IPS-NIHi7 (cell line): Measurements from ENCODE around the gene GSTO2.

Experiments
- DNase-seq: peaks from one replicate; pipeline ENCODE4 v3.0.0; 2012; ENCODE audit warnings: mixed read lengths; ENCODE audit errors: extremely low spot score

The GSTO2 gene

DNA sequence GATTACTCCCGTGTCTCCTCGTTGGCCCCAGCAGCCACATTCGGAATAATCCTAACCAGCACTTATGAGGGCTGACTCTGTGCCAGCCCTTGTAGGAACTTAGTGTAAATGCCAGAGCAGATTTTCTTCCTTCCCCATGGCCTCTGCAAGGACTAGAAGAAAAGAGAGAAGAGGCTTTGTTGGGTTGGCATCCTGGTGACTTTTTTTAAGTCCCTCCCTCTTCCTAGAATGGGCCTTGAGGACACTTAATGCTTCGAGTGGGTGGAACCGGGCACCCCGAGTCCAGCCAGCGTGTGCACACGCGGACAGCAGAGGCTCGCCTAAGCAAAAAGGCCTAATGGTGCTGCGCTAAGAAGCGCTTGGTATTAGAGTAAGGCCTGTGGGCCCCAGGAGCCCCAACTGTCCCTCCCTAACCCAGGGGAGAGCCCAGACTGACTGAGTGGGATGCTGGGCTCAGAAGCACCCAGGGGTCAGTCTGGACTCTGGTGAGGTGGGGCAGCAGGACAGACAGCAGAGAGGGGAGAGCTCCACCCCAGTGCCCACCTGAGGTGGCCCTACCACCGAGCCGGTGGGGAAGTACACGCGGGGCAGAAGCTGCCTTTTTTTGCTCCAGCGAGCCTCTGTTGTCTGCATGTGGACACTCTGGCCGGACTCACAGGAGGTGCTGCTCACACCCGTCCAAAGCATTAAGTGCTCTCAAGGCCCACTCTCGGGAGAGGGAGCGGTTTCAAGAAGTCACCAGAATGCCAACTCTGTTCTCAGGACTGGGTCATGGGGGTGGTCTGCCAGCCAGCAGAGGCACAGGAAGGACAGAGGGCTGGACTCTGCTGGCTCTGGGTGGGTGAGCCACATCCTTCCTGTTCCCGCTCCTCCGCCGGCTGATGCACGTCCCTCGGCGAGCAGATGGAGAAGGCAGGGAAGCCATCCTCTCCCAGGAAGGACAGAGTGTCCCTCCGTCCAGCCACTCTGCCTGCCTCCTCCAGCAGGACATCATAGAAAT, 56.8 kb downstream of the GSTO2 start:
- DNase-seq, result no peak

DNA sequence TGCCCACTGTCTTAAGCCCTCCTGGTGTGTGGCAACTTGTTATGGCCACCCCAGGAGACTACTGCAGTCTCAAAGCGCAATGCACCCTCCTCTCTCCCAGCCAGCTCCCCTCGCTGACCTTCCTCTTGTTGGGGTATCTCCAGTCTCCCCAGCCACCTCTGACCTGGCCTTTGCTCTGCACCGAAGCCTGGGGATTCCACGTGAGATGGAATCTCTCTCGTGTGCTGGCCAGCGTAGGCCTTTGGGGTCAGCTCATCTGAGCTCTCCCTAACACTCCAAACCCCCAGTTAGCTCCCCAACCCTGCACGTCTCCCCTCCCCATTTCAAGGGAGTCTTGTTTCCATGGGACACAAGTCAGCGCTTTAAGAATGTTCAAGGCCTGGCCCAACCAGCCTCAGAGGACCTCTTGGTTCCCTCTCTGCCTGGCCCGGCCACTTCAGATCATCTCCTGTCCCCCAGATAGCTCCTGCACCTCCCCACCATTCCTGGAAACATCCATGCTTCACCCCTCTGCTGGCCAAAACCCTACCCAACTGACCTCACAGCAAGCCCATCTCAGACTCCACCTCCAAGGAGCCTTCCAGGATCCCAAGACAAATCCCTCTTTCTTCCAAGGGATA, 58.1 kb downstream of the GSTO2 start:
- DNase-seq, result no peak

DNA sequence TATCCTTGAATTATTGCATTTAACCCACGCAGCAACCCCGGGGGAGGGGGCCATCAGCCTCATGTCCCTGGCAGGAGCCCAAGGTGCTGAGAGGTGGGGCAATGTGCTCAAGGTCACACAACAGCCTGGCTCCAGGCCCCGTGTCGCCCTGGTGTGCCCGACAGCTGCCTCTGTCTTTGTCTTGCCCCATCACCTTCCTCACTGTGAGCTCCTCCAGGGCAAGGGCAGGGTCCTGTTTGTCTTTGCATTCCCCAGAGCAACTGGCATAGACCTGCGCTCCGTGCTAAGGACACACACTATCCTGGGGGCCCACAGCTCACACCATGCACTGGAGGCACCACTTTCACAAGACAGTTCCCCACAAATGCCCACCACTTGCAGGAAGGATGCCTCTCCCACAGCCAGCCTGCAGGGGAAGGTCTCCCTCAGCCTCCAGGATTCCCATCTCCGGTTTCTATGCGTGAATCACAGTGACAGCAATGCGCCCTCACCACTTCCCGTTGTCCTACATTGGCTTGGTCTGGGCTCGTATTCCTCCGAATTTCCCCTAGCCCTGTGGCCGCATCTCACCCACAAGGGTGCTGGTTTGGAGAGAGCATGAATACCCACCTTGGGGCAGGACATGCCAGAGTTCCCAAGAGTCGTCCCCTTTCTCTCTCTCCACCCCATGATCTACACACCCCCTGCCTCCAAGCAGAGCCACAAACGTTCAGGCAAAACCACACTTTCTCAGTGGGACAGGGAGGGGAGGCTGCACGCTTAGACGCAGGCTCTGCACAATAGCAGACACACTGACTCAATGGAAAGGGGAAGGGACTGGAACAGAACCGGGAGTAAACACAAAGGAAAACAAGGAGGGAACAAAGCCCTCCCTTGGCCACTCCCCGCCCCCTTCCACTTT, 59.0 kb downstream of the GSTO2 start:
- DNase-seq, result no peak

DNA sequence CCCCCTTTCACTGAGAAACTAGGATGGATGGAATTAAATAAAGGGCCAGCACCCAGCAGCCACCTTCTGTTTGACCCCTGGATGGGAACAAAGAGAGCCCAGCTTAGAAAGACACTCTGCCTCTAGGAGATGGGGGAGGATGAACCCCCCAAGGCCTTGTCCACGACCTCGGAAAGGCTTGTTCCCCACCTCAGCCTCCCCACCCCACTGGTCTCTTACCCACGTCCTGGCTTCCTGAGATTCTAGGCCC, 59.6 kb downstream of the GSTO2 start:
- DNase-seq, result no peak

DNA sequence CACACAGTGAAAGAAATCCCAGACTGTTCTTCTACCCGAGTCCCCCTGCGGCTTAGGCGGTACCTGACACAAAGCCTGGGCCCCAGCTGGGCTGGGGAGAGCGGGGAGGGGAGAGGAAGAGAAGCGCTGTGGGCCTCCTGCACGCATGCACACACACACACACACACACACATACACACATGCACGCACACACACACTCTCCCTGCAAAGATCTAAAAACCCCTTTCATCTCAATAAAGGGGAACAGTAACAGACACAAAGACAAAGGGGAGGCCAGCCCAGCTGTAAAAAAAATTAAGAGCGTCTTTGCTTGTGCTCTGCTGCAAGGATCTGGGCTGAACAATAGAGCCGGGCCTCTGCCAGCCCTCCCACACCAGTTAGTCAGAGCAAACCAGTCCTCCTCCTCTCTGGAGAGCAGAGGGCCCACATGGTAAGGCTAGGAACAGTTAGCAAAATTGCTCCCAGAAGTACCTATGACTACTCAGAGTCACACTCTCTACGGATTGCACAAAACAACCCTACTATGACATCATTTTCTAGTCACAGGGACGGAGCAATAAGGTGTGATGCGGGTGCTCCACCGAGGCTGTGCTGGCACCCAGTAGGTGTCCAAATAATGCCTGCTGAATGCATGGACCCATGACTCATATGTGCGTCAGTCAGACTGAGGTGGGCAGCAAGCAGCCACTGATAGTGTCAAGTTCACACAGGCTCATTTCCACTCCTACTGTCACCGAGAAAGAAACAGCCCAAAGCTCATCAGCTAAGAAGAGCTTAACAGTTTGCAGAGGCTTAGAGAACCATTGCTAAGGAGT, 60.1 kb downstream of the GSTO2 start:
- no peak for DNase-seq

DNA sequence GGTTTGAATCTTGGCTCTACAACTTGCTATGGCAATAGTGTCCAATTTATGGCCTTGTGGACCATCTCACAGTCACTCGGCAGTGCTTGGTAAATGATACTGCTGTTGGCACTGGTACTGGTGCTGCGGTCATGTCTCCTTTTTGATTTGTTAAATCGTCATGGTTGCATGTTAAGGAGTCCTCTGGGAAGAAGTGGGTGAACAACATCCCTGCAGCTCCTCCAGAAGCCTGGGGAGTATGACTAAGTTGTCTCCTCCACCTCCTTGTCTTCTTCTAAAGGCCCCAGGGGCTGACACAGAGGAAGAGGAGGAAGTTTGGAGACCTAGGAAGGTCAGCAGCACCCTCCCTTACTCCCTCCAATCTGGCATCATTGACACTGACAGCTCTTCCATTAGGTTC, 60.8 kb downstream of the GSTO2 start:
- no peak for DNase-seq

DNA sequence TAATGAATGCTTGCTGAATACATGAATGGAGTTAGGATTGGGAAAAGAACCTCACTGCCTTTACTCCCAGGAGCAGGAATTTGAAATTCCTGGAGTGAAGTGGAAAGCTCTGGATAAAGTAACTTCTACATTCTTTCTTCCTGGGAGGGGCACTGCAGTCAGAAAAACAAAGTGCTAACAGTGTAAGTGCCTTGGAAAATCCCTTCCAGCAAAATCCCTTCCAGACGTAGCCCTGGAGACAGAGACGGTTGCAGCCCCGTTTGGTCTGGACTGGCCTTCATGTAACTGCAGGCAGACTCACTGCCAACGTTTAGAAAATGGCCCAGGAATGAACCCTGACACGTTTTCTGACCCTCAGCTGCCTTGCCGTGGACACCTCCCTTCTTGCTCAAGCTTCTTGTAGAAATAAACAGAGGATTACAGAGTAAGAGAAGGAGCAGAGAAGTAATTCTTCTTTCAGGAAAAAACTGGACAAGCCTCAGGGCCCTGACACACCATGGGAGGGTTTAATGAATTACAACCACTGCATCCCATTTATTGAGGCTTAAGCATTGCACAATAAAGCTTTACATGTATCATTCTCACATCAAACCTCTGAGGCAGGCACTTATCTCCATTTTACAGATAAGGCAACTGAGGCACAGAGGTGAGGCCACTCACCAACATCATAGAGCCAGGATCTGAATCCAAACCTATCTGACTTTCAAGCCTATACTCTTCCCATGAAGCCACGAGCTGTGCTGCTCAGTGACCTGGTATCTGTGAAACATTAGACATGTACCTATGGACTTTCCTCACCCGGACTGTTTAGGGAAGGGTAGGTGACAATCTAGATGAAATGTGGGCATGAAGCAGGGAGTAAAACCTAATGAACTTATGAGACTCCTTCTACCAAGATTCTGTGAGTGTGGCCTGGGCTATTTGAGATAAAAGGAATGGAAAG, 61.5 kb downstream of the GSTO2 start:
- no peak for DNase-seq

DNA sequence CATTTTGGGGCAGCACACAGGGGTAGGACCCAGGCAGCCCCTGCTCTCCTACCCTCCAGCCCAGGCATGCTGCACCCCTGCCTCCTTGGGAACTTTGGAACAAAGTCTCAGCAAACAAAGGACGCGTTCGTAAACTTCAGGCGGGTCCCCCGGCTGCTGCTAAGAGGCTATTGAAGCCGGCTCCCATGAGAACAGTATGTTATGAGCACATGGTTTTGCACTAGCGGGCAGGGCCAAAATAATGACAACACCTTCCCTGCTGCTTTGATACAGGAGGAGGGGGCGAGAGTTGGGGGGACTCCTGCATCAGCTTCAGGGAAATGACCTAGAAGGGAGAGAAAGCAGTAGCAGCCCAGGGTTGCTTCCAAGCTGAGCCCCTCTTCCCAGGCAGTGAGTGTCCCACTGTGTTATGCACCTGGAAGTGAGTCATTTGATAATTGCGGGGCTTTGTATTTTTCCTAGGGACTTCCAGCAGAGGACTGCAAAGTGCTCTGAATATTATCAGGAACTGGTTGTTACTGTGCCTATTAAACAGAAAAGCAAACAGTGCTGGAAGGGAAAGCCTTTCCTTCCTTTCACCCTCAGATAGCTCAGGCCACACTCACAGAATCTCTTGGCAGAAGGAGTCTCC, 62.3 kb downstream of the GSTO2 start:
- DNase-seq, result peak; percentile 54

DNA sequence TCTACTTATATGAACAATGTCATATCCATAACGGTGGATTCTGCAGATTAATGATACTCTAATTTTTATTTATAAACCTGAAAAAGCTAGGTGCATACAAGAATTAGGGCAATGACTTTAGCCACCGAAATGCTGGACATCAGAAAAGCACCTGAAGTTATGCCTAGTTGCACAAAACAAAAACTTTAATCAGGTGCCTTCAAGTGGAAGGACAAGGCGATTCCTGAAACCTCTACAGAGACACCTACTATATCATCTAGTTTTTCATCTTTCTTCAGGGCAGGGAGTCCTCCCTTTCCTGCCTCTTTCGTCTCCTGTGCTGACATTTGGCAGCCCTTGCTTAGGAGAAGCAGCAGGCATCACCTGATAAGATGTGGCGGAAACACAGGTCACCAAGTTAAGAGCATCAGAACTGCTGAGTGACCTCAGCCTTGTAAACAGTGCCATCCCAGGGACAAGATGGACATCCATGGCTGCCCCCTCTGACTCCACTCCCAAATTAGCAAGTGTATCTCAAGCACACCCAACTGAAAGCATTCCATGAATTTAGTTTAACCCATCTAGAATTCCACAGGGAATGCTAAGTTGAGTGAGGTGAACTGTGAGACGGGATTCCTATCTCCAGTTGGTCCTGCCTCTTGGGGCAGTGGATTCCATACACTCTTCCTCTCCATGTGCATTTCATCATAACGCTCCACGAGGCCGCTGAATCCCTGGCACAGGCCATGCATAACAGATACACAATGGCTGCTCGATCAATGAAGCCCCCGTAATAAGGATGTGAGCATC, 63.5 kb downstream of the GSTO2 start:
- no peak for DNase-seq

DNA sequence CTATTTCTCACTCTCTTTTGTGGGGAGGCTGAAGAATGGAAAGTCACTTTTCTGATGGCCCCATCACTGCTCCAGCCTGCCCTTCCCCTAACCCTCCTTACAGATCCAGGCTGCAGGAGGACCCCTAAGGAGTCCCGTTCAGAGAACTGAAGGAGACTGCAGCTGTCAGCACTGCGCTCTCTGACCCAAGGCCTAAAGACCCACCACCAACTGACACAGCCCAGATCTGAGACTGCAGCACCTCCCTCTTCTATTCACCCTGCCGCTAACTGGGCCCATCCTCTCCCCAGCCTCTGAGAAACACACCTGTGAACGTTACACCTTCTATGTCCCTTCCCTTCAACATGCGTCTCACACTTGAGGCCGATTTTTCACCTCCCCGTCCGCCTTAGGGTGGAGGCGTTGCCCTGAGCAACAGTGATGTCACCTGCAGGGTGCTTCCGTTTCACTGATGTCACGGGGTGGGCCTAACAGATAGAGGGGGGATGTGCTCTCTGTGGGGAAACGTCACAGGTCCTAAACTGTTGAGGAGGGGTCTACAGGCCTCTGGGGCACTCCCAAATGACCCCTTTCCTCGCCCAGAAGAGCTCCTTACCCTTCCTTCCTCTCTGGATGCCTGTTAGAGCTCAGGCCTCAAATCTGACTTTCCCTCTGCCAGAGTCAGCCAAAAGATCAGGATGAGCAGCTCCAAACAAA, 64.2 kb downstream of the GSTO2 start:
- DNase-seq, result no peak

DNA sequence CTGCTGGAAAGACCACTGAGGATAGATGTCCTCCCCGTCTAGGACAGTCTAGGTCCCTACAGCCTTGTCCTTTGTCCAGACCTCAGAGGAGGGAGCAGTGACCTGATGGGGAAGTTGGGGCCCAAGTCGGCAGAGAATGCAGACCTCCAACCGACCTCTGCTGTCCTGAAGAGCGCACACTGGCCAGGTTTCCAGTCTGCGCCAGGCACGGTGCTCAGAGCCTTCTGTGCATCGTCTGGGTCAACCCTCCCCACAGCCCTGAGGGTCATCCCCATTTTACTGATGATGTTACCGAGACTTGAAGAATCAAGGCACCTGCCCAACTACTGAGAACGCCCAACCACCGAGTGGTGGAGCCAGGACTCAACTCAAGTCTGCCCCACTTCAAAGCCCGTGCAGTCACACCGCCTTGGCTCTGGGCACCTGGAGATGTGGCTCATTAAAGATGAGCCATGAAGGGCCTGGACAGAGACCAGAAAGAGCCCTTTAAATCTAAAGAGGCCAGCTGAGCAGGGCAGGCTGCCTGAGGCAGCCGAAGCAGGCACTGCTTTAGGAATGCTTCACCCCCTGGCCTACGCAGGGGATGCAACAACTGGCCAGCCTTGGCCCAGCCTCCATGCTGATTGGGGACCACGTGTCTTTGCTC, 64.9 kb downstream of the GSTO2 start:
- DNase-seq, result no peak

DNA sequence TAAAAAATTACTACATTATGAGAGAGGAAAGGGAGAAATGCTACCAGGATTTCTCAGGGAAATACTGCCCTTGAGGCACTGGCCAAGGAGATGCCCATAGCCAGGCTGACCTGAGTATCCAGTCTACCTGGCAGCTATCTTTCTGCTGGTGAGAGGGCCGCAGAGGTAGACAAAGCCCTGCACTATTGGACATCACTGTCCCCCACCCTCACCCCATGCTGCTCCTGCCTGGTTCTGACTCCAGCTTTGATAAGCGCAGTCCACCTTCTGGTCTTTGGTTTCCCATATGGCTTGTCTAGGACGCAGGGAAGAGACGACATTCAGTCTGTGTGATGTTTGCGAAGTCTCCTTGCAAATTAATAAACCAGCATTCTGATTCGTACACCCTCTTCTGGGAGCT, 65.6 kb downstream of the GSTO2 start:
- DNase-seq, result no peak

DNA sequence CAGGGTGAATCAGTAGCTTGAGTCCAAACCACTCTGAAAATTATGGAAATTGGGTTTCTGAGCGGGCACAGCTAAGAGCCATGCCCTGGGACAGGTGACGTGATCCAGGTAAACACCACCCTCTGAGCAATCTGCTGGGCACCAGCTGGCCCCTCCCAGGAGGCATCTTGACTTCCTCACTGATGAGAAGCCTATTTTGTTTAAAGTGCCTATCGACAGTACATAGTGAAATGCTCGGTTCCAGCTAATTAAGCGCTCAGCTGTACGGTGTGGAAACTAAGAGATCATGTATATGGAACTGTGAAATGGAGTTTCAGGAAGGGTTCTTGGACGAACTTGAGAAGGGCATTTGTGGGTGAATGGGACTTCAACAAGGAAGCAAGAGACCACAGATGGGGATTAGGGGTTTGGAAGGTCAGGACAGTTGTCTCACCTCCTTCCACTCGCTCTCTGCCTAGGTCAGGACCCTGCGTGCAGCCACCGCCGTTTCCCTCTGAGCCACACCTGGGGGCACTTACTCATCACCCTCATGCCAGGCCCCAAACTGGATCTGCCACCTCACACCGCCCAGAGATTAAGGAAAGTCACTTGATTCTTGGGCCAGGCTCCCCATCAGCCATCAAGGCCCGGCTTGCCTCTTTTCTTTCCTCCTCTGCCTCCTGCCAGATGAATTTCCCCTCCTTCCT, 66.1 kb downstream of the GSTO2 start:
- no peak for DNase-seq

DNA sequence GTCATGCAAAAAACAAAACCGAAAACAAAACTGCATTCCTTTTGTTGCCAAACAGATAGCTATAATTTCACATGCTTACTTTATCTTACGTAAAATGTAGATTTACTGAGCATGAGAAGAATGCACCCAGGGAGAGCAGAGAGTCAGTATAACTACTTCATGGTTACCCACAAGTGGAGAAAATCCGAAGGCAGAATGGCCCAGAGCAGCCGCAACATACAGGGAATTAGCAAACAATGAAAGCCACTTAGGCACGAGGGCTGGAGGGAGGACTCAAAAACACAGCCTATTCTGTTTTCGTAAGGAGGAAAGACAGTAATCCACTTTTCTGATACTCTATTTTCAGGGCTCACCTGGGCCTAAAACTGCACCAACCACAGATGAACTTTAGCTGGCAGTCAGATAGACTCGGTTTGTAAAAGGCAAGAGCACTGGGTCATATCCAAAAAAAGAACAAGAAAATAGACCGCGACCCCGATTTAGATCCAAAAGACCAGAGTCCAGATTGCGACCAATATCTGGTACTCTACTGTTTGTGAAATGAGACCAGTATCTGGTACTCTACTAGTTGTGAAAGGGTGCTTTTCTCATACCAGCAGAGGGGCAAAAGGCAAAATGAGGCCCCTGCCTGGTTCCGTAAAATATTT, 68.0 kb downstream of the GSTO2 start:
- DNase-seq, result no peak

DNA sequence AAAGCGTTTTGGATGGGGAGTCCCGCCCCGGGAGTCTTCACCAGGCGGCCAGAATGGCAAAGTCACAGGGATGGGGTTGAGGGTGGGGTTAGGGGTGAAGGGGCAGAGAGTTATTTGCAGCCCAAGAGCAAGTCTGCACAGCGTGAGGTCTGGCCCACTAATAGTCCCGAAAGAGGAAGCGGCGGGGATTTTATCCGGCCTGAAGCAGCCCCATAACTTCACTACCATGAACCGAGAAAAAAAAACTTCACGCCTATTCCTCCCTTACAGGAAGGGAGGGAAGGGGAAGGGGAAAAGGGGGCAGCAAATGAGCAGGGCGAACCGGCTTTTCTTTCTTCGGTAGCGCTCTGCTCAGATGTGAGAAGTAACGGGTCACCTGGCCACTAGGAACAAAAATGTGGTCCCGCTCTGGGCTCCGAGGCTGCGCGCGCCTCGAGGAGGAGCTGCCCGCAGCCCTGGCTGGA, 68.6 kb downstream of the GSTO2 start:
- DNase-seq, result no peak

DNA sequence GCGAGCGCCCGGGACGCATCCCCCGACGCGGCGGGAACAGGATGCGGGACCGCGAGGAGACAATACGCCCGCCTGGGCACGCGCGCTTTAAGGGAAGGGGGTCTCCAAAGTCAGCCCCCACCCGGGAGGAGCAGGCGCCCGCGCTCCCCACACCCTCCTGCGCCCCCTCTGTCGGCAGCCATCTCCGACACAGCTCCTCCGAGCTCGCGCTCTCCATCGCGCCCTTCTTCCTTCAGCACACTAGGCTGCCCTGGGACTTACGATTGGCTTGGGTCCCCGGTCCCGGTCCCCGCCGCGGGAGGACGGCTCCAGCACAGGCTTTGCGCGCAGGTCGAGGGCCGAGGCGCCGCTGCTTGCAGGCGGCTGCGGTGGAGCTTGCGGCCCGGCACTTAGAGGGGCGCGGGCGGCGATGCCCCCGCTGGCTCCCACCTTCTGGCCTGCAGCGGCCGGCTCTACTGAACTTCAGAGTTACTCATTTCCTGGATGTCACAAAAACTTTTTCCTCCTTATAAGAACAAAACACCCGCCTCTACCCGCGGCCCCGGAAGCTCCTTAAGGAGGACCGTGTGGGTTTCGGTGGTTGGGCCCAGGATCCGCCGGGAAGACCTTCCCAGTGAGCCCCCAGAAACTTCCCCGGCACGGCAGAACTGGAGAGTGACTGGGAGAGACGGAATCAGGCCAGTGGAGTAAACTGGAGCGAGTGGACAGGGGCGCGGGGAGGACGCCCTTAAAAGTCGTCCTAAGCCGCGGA, 69.2 kb downstream of the GSTO2 start, which contains the start of gene ITPRIP:
ITPRIP (minus strand) TSS at position 481 of the 751 bp plus-strand sequence. CDS start 22,414 bp downstream, outside the sequence.
- peak; percentile 53 for DNase-seq
